HG03575 (cell line): ENCODE results near the gene ZNF500.

Experiments used
- ATAC-seq: cut with Tn5 transposase; IDR thresholded peaks from one replicate; pipeline ENCODE4 v1.9.1; 2021; ENCODE audit not compliant: unreplicated experiment, insufficient number of reproducible peaks, low FRiP score; ENCODE audit errors: extremely low read depth

ZNF500 gene

DNA sequence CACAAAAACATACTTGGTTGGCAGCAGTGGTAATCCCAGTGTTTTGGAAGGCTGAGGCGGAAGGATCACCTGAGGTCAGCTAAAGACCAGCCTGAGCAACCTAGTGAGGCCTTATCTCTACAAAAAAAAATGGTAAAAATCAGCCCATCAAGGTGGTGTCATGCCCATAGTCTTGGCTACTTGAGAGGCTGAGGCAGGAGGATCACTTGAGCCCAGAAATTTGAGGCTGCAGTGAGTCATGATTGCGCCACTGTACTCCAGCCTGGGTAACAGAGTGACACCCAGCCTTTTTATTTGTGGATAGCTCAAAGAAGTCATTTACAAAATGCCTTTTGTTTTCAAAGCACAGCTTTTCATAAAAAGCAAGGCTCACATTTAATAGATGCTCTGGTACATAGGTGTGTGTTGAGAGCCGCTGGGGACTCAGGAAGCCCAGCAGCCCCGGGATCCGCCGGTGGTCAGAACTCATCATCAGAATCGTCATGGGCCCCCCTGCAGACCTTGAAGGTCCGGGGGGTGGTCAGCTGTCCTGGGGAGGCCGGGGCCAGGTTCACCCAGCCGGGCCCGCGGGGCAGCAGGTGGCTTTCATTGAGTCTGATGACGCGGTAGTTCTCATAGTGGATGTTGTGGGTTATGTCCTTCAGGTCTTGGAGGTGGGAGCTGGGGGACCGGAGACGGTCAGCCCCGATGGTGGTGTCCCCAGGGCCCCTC lies 10.5 kb upstream of the ZNF500 start:
- ATAC-seq, result no peak

DNA sequence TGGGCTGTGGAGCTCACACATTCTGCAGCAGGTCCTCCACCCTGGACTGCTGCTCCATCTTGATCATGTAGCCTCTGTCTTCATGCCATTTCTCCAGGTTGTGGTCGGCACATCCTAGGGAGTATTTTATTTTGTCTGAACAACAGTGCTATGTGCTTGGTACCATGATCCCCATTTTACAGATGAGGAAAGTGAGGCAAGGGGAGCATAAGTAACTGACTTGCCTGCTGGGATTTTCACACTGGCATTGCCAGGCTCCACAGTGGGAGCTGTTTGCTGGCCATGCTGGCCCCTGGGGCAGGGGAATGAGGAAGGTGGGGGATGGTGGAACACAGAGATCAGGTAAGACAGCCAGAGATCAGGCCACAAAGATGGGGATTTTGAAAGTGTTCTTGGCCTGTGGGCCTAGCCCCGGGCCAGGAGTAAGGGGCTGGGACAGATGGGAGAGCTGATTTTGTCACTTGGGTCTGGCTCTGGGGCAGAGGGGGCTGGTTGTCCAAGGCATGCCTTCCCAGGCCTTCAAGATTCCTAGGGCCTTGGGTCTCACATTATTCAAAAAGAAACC lies 9.3 kb upstream of the ZNF500 start:
- no peak for ATAC-seq

GRCh38 chr16:4775005-4775404 lies 8.0 kb upstream of the ZNF500 start:
- no peak for ATAC-seq

- ATAC-seq, result no peak
Observed at GRCh38 chr16:4772351-4772750, 5.4 kb upstream of the ZNF500 start.

- no peak for ATAC-seq
Observed at GRCh38 chr16:4771646-4772045, 4.7 kb upstream of the ZNF500 start.

- ATAC-seq, result no peak
Observed at GRCh38 chr16:4769306-4769638, 2.3 kb upstream of the ZNF500 start.

DNA sequence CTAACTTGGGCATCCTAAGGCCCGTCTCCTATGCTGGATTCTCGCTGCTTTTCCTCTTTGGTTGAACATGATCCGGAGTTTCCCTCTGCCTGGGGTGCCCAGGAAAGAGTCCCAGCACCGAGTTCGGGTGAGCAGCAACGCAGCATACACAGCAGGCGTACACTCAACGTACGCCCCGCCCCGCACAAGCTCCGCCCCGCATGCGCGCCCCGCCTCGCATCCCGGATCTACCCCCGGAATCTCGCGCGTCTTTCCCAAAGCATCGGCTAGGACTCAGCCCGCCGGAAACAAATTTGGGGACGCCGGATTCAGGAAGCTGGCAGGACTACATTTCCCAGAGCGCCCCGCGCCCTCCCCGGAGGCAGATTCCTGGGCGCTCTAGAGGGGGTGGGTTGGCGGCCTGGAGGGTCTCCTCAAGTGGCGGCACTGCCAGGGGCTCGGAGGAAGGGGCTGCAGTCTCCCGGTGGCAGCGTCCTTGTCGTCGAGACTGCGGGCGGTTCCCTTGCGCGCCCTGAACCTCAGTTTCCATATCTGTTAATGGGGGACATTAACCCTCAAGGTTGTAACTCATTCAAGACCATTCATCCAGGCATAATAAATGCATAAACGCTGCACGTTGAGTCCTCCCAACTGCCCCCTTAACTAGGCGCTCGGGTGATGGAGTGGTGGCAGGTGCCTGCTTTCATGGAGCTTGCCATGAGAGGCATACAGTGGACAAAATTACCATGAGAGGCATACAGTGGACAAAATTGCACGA lies 1.8 kb upstream of the ZNF500 start:
- no peak for ATAC-seq

DNA sequence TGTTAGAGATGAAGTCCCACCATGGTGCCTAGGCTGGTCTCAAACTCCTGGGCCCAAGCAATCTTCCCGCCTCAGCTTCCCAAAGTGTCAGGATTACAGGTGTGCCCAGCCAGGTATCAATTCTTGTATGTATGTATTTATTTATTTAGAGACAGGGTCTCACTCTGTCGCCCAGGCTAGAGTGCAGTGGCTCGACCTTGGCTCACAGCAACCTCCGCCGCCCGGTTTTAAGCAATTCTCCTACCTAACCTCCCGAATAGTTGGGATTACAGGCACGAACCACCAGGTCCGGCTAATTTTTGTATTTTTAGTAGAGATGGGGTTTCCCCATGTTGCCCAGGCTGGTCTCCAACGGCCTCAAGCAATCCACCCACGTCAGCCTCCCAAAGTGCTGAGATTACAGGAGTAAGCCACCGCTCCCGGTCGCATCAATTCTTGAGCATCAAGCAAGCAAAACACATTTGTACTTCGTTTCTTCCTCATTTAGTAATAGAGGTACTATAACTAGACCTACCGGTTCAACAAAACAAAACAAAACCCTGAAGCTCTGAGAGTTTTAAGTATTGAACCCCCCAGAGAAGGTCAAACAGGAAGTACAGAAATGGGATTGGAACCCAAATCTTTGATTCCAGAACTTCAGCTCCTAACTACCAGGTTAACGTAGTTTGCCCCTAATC lies 1.0 kb upstream of the ZNF500 start:
- no peak for ATAC-seq

- no peak for ATAC-seq
Observed at GRCh38 chr16:4765511-4766474, 1.2 kb downstream of the ZNF500 start.

DNA sequence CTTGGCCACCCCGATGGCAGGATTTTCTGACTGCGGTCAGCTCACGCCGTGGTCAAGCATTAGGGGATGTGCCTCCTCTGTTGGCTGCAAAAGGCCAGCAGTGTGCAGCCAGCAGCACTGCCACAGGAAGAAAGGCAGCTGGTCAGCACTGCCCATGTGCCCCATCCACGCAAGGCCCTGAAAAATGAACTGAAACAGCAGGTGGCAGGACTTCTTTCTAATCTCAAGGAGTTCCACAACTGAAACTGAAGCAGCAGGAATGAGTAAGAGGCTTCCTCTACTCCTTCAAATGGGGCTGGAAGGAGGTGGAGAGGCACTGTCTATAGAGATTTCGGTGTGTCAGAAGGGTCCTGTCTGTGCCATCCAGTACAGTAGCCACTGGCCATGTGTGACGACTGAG lies 3.2 kb downstream of the ZNF500 start:
- ATAC-seq, result no peak

DNA sequence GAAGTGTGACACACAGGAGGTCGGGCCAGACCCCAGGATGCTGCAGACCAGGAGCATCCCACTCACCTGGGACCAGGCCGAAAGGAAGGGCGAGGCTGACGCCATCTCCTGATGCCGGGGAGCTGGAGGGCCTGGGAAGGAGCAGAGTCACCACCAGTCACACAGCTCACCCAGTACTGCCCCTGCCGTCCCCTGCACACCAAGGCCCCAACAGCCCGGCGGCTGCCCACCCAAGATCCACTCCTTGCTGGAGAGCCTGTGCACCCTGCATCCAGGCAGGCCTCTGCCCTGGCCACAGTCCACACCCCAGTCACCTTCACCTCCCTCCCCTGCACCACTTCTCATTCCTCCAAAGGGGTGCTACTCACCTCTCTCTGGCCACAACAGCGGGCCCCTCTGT lies 4.8 kb downstream of the ZNF500 start:
- ATAC-seq, result no peak

DNA sequence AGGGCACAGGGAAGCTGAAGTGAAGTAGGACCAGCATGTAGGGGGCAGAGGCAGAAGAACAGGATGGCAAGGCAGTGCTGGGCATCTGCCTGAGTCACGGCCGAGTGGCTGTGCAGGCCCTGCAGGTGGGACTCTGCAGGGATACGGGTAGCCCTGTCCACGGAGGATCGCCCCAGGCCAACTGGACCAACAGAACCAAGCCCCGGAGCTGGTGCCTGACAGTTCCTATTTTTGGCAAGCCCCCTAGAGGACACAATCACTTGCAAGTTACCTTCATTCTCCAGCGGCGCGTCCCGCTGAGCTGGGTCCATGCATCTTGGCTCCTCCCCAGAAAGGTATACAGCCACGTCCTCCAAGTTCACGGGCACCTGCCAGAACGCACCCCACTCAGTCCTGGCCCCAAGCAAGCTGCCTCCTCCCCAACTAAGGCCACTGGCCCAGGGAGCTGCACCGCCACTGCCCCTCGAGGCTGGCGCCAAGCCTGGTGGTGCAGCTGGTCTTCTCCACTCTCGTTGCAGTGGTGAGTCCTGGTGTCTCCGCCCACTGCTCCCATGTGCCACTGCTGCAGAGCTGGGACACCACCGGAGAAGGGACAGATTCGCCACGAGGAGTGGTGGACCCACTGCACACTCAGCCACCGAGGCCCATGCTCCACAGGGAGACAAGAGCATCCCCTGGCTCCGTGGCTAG lies 6.6 kb downstream of the ZNF500 start:
- no peak for ATAC-seq

DNA sequence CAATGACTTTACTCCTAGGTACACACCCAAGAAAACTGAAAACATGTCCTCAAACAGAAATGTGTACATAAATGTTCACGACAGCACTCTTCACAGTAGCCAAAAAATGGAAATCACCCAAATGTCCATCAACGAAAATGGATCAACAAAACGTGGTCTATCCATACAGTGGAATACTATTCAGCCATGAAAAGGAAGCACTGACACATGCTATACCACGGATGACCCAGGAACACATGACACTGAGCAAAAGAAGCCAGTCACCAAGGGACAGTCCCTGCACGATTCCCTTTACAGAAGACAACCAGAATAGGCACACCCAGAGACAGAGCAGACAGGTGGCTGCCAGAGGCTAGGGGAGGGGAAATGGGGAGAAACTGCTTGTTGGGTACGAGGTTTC lies 11.3 kb downstream of the ZNF500 start:
- ATAC-seq, result no peak

DNA sequence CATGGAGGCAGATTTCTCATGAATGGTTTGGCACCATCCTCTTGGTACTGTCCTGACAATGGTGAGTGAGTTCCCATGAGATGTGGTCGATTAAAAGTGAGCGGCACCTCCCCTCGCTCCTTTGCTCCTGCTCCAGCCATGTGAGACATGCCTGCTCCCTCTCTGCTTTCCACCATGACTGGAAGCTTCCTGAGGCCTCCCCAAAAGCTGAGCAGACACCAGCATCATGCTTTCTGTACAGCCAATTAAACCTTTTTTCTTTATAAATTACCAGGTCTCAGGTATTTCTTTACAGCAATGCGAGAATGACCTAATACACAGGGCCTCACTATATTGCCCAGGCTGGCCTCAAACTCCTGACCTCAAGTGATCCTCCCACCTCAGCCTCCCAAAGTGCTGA lies 12.1 kb downstream of the ZNF500 start:
- no peak for ATAC-seq

- ATAC-seq, result no peak
Observed at GRCh38 chr16:4753227-4753626, 13.7 kb downstream of the ZNF500 start.

DNA sequence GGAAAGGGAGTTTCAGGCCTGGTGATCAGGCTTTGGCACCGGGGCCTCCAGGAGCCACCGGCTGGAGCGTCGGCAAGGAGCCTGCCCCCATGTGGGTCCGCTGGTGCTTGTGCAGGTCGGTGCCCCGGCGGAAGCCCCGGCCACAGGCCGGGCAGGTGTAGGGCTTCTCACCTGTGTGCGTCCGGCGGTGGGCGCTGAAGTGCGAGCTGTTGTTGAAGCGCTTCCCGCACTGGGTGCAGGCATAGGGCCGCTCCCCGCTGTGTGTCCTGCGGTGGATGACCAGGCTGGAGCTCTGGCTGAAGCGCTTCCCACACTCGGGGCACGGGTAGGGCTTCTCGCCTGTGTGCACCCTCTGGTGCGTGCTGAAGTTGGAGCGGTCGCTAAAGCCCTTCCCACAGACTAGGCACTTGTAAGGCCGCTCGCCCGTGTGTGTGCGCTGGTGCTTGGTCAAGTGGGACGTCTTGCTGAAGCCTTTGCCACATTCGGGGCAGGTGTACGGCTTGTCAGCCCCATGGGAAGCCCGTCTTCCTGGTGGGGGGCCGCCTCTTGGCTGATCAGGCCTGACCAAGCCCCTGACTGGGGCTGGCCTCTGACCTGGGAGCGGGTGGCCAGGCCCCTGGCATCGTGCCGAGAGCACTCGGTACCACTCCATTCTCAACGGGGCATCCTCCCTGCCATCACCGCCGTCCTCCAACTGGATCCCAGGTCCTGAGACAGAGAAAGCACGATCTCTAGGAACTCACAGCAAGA lies 14.4 kb downstream of the ZNF500 start:
- no peak for ATAC-seq

GRCh38 chr16:4750896-4751295 lies 16.1 kb downstream of the ZNF500 start:
- no peak for ATAC-seq
